Ovary (tissue), 3 donors: ENCODE measurements around the gene TMEM72.

ENCODE experiments used
- CTCF ChIP-seq, 3 donors: fragments of 450-650 bp in 2 of 3; fragments of 200-600 bp in 1 of 3; IDR thresholded peaks; one replicate each; pipeline versions ENCODE4 v1.5.1 to v1.8.0; 2016 to 2022; ENCODE audit warnings: antibody characterized with exemption in 3 of 3, mild to moderate bottlenecking in 1 of 3
- EP300 ChIP-seq: sonication (generic); formaldehyde crosslinking; IDR thresholded peaks from one replicate; pipeline ENCODE4 v1.6.1; 2017; ENCODE audit warnings: antibody characterized with exemption
- POLR2A ChIP-seq: fragments of 450-650 bp; IDR thresholded peaks from one replicate; pipeline ENCODE4 v1.6.1; 2017; ENCODE audit warnings: antibody characterized with exemption, mild to moderate bottlenecking, moderate library complexity
- donor health status: DM: no; HTN: no; CAD: no.

GRCh38 chr10:44935201-44935965 is 24.2 kb downstream of the TMEM72 start:
- TF ChIP-seq CTCF (IDR thresholded peaks at IDR 0.05) (no peak), POLR2A (no peak), EP300 (no peak)
